DND-41 (cell line): ENCODE measurements around the gene SERPINB6.

Experiments
- ATAC-seq: fragments of 200-7000 bp; cut with Tn5 transposase; 3 replicates; pipeline ENCODE4 v1.9.1; 2021; ENCODE audit warnings: low read depth; ENCODE audit not compliant: insufficient read depth
- DNase-seq: peaks from one replicate; pipeline ENCODE4 v3.0.0-alpha.2; 2020
- H2AFZ ChIP-seq: 2 replicates; pipeline ENCODE4 v1.6.0; 2012; ENCODE audit warnings: low read depth, low read length
- H3K27ac ChIP-seq: 2 replicates; pipeline ENCODE4 v1.5.1; 2012; ENCODE audit warnings: low read length, inconsistent platforms
- H3K27me3 ChIP-seq: fragments of 200-600 bp; sonication (generic); 2 replicates; pipeline ENCODE4 v1.6.0; 2012; ENCODE audit warnings: low read length, mild to moderate bottlenecking, inconsistent platforms; ENCODE audit not compliant: insufficient read depth, poor library complexity
- H3K36me3 ChIP-seq: 2 replicates; pipeline ENCODE4 v1.5.1; 2012; ENCODE audit warnings: low read length, inconsistent platforms; ENCODE audit not compliant: insufficient read depth
- H3K4me1 ChIP-seq: 2 replicates; pipeline ENCODE4 v1.5.1; 2012; ENCODE audit warnings: mild to moderate bottlenecking, low read length; ENCODE audit not compliant: insufficient read depth
- H3K4me2 ChIP-seq: 2 replicates; pipeline ENCODE4 v1.6.0; 2012; ENCODE audit warnings: mild to moderate bottlenecking, moderate library complexity, low read length, inconsistent platforms; ENCODE audit not compliant: insufficient read depth
- H3K4me3 ChIP-seq, 2 experiments: fragments of 200-600 bp in 1 of 2; shearing (Covaris generic) in 1 of 2; 2 replicates each; pipeline ENCODE4 v1.5.1; 2012 to 2016; ENCODE audit warnings: inconsistent platforms in 2 of 2, low read length in 2 of 2, mild to moderate bottlenecking in 2 of 2, low read depth in 1 of 2, moderate library complexity in 1 of 2
- H3K79me2 ChIP-seq: 2 replicates; pipeline ENCODE4 v1.6.0; 2012; ENCODE audit warnings: low read length, inconsistent platforms; ENCODE audit not compliant: insufficient read depth
- H3K9ac ChIP-seq: 2 replicates; pipeline ENCODE4 v1.6.0; 2012; ENCODE audit warnings: low read depth, mild to moderate bottlenecking, inconsistent platforms, low read length, moderate library complexity
- H3K9me3 ChIP-seq: 2 replicates; pipeline ENCODE4 v1.5.1; 2012; ENCODE audit warnings: low read length, moderate library complexity, mild to moderate bottlenecking, inconsistent platforms; ENCODE audit not compliant: insufficient read depth, severe bottlenecking
- H4K20me1 ChIP-seq: 2 replicates; pipeline ENCODE4 v1.6.0; 2012; ENCODE audit warnings: low read length; ENCODE audit not compliant: insufficient read depth
- CTCF ChIP-seq: IDR thresholded peaks from 2 replicates; pipeline ENCODE4 v1.5.1; 2012; ENCODE audit warnings: borderline replicate concordance, low read length, moderate library complexity, mild to moderate bottlenecking; ENCODE audit not compliant: poor library complexity, severe bottlenecking; ENCODE audit errors: extremely low read depth
- EZH2 ChIP-seq: IDR thresholded peaks from 3 replicates; pipeline ENCODE4 v1.6.1; 2012; ENCODE audit warnings: borderline replicate concordance, low read depth, mild to moderate bottlenecking, moderate library complexity, low read length, inconsistent platforms; ENCODE audit not compliant: severe bottlenecking

SERPINB6 gene

GRCh38 chr6:2980465-2980855 is 9.1 kb upstream of the SERPINB6 start:
- ATAC-seq (no peak), DNase-seq (no peak)
- no peak for TF ChIP-seq CTCF
- no peak for TF ChIP-seq EZH2
- Histone ChIP-seq H3K9ac (no peak overlapping the region), H3K4me3 (no peak overlapping the region), H3K79me2 (no peaks in the 10 kb centered on the region), H2AFZ (no peak overlapping the region), H3K4me2 (no peak overlapping the region), H3K4me1 (no peaks in the 10 kb centered on the region), H3K27ac (no peak overlapping the region), H3K36me3 (no peaks in the 10 kb centered on the region), H3K9me3 (no peaks in the 10 kb centered on the region), H4K20me1 (no peaks in the 10 kb centered on the region), H3K27me3 (peaks cover 34% of the 10 kb centered on the region)

GRCh38 chr6:2979819-2980464 is 8.6 kb upstream of the SERPINB6 start:
- ATAC-seq (no peak), DNase-seq (no peak)
- Histone ChIP-seq H3K4me3 (no peak overlapping the region), H3K4me2 (no peak overlapping the region), H3K27ac (no peak overlapping the region), H3K9me3 (no peaks in the 10 kb centered on the region), H3K79me2 (no peaks in the 10 kb centered on the region), H4K20me1 (no peaks in the 10 kb centered on the region), H3K9ac (no peak overlapping the region), H2AFZ (no peak overlapping the region), H3K4me1 (no peaks in the 10 kb centered on the region), H3K36me3 (no peaks in the 10 kb centered on the region), H3K27me3 (peaks cover 31% of the 10 kb centered on the region)
- TF ChIP-seq CTCF (no peak), EZH2 (no peak)

GRCh38 chr6:2978923-2979322 is 7.6 kb upstream of the SERPINB6 start:
- no peaks in the 10 kb centered on the region for H3K4me1 ChIP-seq
- no peak for TF ChIP-seq EZH2
- no peak for TF ChIP-seq CTCF
- DNase-seq (no peak), ATAC-seq (no peak)
- no peak overlapping the region for H3K4me3 ChIP-seq
- H3K9me3 ChIP-seq = no peaks in the 10 kb centered on the region
- no peak overlapping the region for H2AFZ ChIP-seq
- H3K27me3 ChIP-seq = peaks cover 35% of the 10 kb centered on the region
- H3K4me2 ChIP-seq = no peak overlapping the region
- no peak overlapping the region for H3K9ac ChIP-seq
- no peaks in the 10 kb centered on the region for H4K20me1 ChIP-seq
- no peaks in the 10 kb centered on the region for H3K36me3 ChIP-seq
- no peaks in the 10 kb centered on the region for H3K79me2 ChIP-seq
- no peak overlapping the region for H3K27ac ChIP-seq
